ENCODE data around the gene CST7.

The CST7 gene

GRCh38 chr20:24910461-24910860, 38.6 kb upstream of the CST7 start:
- no peak for TF ChIP-seq CTCF (IDR thresholded peaks at IDR 0.05; ENCODE audit: insufficient read depth, low read length, poor library complexity, severe bottlenecking)
- Histone ChIP-seq H3K27me3 (replicated peaks; ENCODE audit: control insufficient read depth, insufficient read depth, low read length) (no peaks in the 10 kb centered on the region), H3K36me3 (ENCODE audit: control insufficient read depth, insufficient read depth, low read length) (no peaks in the 10 kb centered on the region), H3K4me3 (replicated peaks; ENCODE audit: low read depth, low read length) (no peak overlapping the region)
- no peak for DNase-seq (ENCODE audit: extremely low read depth, insufficient read length)

- TF ChIP-seq CTCF (IDR thresholded peaks at IDR 0.05; ENCODE audit: insufficient read depth, low read length, poor library complexity, severe bottlenecking), result no peak
- Histone ChIP-seq H3K4me3 (replicated peaks; ENCODE audit: low read depth, low read length) (no peak overlapping the region), H3K36me3 (ENCODE audit: control insufficient read depth, insufficient read depth, low read length) (no peaks in the 10 kb centered on the region), H3K27me3 (replicated peaks; ENCODE audit: control insufficient read depth, insufficient read depth, low read length) (no peaks in the 10 kb centered on the region)
- no peak for DNase-seq (ENCODE audit: extremely low read depth, insufficient read length)
Measured at GRCh38 chr20:24911461-24911860, 37.6 kb upstream of the CST7 start.

- Histone ChIP-seq H3K4me3 (replicated peaks; ENCODE audit: low read depth, low read length) (no peak overlapping the region), H3K27me3 (replicated peaks; ENCODE audit: control insufficient read depth, insufficient read depth, low read length) (no peaks in the 10 kb centered on the region), H3K36me3 (ENCODE audit: control insufficient read depth, insufficient read depth, low read length) (no peaks in the 10 kb centered on the region)
- no peak for DNase-seq (ENCODE audit: extremely low read depth, insufficient read length)
- no peak for TF ChIP-seq CTCF (IDR thresholded peaks at IDR 0.05; ENCODE audit: insufficient read depth, low read length, poor library complexity, severe bottlenecking)
Measured at GRCh38 chr20:24912397-24913075, 36.5 kb upstream of the CST7 start.

- DNase-seq (ENCODE audit: extremely low read depth, insufficient read length), result no peak
- Histone ChIP-seq H3K4me3 (replicated peaks; ENCODE audit: low read depth, low read length) (no peak overlapping the region), H3K27me3 (replicated peaks; ENCODE audit: control insufficient read depth, insufficient read depth, low read length) (no peaks in the 10 kb centered on the region), H3K36me3 (ENCODE audit: control insufficient read depth, insufficient read depth, low read length) (no peaks in the 10 kb centered on the region)
- no peak for TF ChIP-seq CTCF (IDR thresholded peaks at IDR 0.05; ENCODE audit: insufficient read depth, low read length, poor library complexity, severe bottlenecking)
Measured at GRCh38 chr20:24913076-24913628, 35.9 kb upstream of the CST7 start.

GRCh38 chr20:24914388-24915241, 34.5 kb upstream of the CST7 start:
- Histone ChIP-seq H3K27me3 (replicated peaks; ENCODE audit: control insufficient read depth, insufficient read depth, low read length) (no peaks in the 10 kb centered on the region), H3K4me3 (replicated peaks; ENCODE audit: low read depth, low read length) (no peak overlapping the region), H3K36me3 (ENCODE audit: control insufficient read depth, insufficient read depth, low read length) (no peaks in the 10 kb centered on the region)
- DNase-seq (ENCODE audit: extremely low read depth, insufficient read length), result no peak
- TF ChIP-seq CTCF (IDR thresholded peaks at IDR 0.05; ENCODE audit: insufficient read depth, low read length, poor library complexity, severe bottlenecking), result no peak
